Loucy (cell line): Measurements from ENCODE around the gene UAP1L1.
A peak's percentile ranks its signal among the peaks of the same experiment; 100 is the strongest.

Experiments used
- H2AFZ ChIP-seq: fragments of 200-600 bp; sonication (generic); 2 replicates; pipeline ENCODE4 v1.6.0; 2016; ENCODE audit warnings: antibody characterized with exemption, mild to moderate bottlenecking, low read length, moderate library complexity
- H3F3A ChIP-seq: fragments of 200-600 bp; 2 replicates; pipeline ENCODE4 v1.6.0; 2016; ENCODE audit warnings: antibody characterized with exemption, low read depth, mild to moderate bottlenecking
- H3K27me3 ChIP-seq: fragments of 200-600 bp; sonication (generic); 2 replicates; pipeline ENCODE4 v1.6.1; 2014; ENCODE audit warnings: low read length, mild to moderate bottlenecking; ENCODE audit not compliant: insufficient read depth, poor library complexity, severe bottlenecking
- H3K36me3 ChIP-seq: fragments of 200-600 bp; sonication (generic); 2 replicates; pipeline ENCODE4 v1.6.1; 2016; ENCODE audit warnings: low read length; ENCODE audit not compliant: insufficient read depth
- H3K4me1 ChIP-seq: fragments of 200-600 bp; sonication (generic); 2 replicates; pipeline ENCODE4 v1.5.1; 2014; ENCODE audit warnings: low read length, mild to moderate bottlenecking; ENCODE audit not compliant: insufficient read depth, poor library complexity, severe bottlenecking
- H3K4me2 ChIP-seq: fragments of 200-600 bp; sonication (generic); 2 replicates; pipeline ENCODE4 v1.6.0; 2014; ENCODE audit warnings: antibody characterized with exemption, low read length, low read depth, mild to moderate bottlenecking; ENCODE audit not compliant: poor library complexity, severe bottlenecking
- H3K4me3 ChIP-seq: fragments of 200-600 bp; sonication (generic); 2 replicates; pipeline ENCODE4 v1.5.1; 2014; ENCODE audit warnings: low read length, mild to moderate bottlenecking, mixed read lengths; ENCODE audit not compliant: poor library complexity, severe bottlenecking
- H3K79me2 ChIP-seq: fragments of 200-600 bp; sonication (generic); 2 replicates; pipeline ENCODE4 v1.6.1; 2014; ENCODE audit warnings: low read length; ENCODE audit not compliant: insufficient read depth
- H3K9ac ChIP-seq: fragments of 200-600 bp; sonication (generic); 2 replicates; pipeline ENCODE4 v1.6.0; 2014; ENCODE audit warnings: mild to moderate bottlenecking, low read depth, low read length, moderate library complexity; ENCODE audit not compliant: poor library complexity, severe bottlenecking
- H3K9me2 ChIP-seq: fragments of 200-600 bp; sonication (generic); replicated peaks from 2 replicates; pipeline ENCODE4 v1.6.1; 2016; ENCODE audit warnings: low read depth, low read length, mixed read lengths
- H3K9me3 ChIP-seq: fragments of 200-600 bp; sonication (generic); 2 replicates; pipeline ENCODE4 v1.6.1; 2014; ENCODE audit warnings: mild to moderate bottlenecking, antibody characterized with exemption, low read length, low read depth; ENCODE audit not compliant: insufficient read depth
- H4K20me1 ChIP-seq: fragments of 200-600 bp; sonication (generic); 2 replicates; pipeline ENCODE4 v1.6.0; 2014; ENCODE audit warnings: antibody characterized with exemption, low read length, mild to moderate bottlenecking; ENCODE audit not compliant: insufficient read depth, poor library complexity, severe bottlenecking
- EZH2phosphoT487 ChIP-seq: fragments of 200-600 bp; IDR thresholded peaks from 2 replicates; pipeline ENCODE4 v1.6.1; 2018; ENCODE audit warnings: antibody characterized with exemption, mild to moderate bottlenecking, moderate library complexity, borderline replicate concordance
- TF ChIP-seq, protein P1 (sequence below): fragments of 200-600 bp; sonication (generic); conservative IDR thresholded peaks from 2 replicates; pipeline ENCODE4 v1.5.1; 2014; ENCODE audit warnings: mild to moderate bottlenecking, antibody characterized with exemption, low read length

The UAP1L1 gene

DNA sequence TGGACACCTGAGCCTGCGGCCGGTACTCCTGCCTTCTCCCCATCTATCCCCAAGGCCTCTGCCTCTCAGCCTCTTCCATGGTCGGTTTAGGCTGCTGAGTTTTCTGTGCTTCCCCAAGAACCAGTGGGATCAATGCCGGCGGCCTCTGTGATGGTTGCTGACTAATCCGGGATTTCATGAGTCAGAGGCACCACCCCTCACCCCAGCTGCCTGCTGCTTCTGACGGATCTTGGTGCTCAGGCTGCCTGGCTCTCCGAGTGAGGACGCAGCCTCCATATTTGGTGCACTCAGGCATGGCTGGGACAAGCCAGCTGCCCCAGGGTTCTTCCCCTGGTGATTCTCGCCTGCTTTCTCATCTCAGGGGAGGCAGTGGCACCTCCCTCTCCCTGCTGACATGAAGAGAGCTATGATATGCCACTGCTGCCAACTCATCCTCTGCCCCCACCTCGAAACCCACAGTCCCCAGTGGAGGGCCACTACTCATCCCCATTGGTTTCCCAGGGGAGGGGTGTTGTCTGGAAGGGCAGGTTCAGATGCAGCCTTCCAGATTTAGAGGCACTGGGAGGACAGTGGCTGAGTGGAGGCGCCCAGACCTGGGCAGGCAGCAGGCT lies 6.2 kb downstream of the UAP1L1 start:
- no peak overlapping the region for H3K4me2 ChIP-seq
- no peak for TF ChIP-seq EZH2phosphoT487
- TF ChIP-seq, protein P1, sequence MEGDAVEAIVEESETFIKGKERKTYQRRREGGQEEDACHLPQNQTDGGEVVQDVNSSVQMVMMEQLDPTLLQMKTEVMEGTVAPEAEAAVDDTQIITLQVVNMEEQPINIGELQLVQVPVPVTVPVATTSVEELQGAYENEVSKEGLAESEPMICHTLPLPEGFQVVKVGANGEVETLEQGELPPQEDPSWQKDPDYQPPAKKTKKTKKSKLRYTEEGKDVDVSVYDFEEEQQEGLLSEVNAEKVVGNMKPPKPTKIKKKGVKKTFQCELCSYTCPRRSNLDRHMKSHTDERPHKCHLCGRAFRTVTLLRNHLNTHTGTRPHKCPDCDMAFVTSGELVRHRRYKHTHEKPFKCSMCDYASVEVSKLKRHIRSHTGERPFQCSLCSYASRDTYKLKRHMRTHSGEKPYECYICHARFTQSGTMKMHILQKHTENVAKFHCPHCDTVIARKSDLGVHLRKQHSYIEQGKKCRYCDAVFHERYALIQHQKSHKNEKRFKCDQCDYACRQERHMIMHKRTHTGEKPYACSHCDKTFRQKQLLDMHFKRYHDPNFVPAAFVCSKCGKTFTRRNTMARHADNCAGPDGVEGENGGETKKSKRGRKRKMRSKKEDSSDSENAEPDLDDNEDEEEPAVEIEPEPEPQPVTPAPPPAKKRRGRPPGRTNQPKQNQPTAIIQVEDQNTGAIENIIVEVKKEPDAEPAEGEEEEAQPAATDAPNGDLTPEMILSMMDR, result no peak
- H3K9ac ChIP-seq, result no peak overlapping the region
- peaks cover 15% of the 10 kb centered on the region for H3K79me2 ChIP-seq
- no peak overlapping the region for H3K4me3 ChIP-seq
- no peaks in the 10 kb centered on the region for H3K9me3 ChIP-seq
- no peaks in the 10 kb centered on the region for H3K27me3 ChIP-seq
- peaks cover 14% of the 10 kb centered on the region for H3K4me1 ChIP-seq
- no peaks in the 10 kb centered on the region for H3K9me2 ChIP-seq
- no peaks in the 10 kb centered on the region for H3F3A ChIP-seq
- H4K20me1 ChIP-seq, result peaks cover 2% of the 10 kb centered on the region
- no peaks in the 10 kb centered on the region for H3K36me3 ChIP-seq
- no peak overlapping the region for H2AFZ ChIP-seq

- Histone ChIP-seq H3F3A (no peaks in the 10 kb centered on the region), H3K4me1 (peaks cover 20% of the 10 kb centered on the region), H3K9me3 (no peaks in the 10 kb centered on the region), H3K36me3 (no peaks in the 10 kb centered on the region), H3K4me2 (no peak overlapping the region), H3K4me3 (no peak overlapping the region), H2AFZ (no peak overlapping the region), H3K9ac (no peak overlapping the region), H3K79me2 (peaks cover 25% of the 10 kb centered on the region), H4K20me1 (no peaks in the 10 kb centered on the region), H3K9me2 (no peaks in the 10 kb centered on the region), H3K27me3 (no peaks in the 10 kb centered on the region)
- TF ChIP-seq EZH2phosphoT487, result no peak
- TF ChIP-seq, protein P1, result no peak
Measured at GRCh38 chr9:137084526-137084925, 7.2 kb downstream of the UAP1L1 start.

DNA sequence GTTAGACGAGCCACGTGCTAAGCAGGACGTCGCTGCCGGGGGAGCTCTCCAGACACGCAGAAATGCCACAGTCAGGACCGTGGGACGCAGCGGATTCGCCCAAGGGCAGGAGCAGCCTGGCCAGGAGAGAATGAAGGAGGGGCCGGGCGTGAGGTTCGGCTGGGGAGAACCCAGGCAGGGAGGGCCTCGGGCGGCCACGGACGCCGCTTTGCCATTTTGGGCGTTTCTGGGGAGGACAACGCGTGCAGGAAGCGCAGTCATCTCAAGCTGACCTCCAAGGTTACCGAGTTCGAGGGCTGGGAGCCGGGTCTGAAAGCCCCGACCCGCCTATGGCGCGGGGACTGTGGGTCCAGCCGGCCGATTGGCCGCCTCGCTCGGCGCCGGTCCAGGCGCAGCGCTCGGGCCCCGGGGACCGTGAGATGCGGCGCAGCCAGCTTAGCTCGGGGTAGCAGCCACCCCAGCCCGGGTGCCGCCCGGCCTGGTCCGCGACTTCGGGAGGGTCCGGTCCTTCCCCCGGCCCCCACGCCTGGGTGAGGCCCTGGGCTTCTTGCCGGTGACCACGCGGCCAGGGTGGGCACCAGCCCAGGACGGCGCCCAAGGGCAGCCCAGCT lies 8.7 kb downstream of the UAP1L1 start:
- no peaks in the 10 kb centered on the region for H3K36me3 ChIP-seq
- TF ChIP-seq, protein P1, result no peak
- TF ChIP-seq EZH2phosphoT487, result no peak
- peak overlapping the region; percentile 86 for H3K4me2 ChIP-seq
- H3K9ac ChIP-seq, result peak overlapping the region; percentile 77
- no peaks in the 10 kb centered on the region for H4K20me1 ChIP-seq
- H3F3A ChIP-seq, result no peaks in the 10 kb centered on the region
- H3K4me3 ChIP-seq, result peak overlapping the region; percentile 88
- H3K79me2 ChIP-seq, result peaks cover 37% of the 10 kb centered on the region
- H3K9me3 ChIP-seq, result no peaks in the 10 kb centered on the region
- H2AFZ ChIP-seq, result peak overlapping the region; percentile 77
- H3K9me2 ChIP-seq, result no peaks in the 10 kb centered on the region
- peaks cover 20% of the 10 kb centered on the region for H3K4me1 ChIP-seq
- H3K27me3 ChIP-seq, result no peaks in the 10 kb centered on the region
